22Rv1 (cell line): Measurements from ENCODE around the gene GRM1.

Experiments used
- H3K27ac ChIP-seq: fragments of 450-650 bp; 2 replicates; pipeline ENCODE4 v1.5.1; 2017
- CTCF ChIP-seq: fragments of 450-650 bp; IDR thresholded peaks from 2 replicates; pipeline ENCODE4 v1.5.1; 2017; ENCODE audit warnings: mild to moderate bottlenecking
- ZFX ChIP-seq: fragments of 450-650 bp; IDR thresholded peaks from 2 replicates; pipeline ENCODE4 v1.6.1; 2017; ENCODE audit warnings: antibody characterized with exemption, borderline replicate concordance

GRM1 gene

GRCh38 chr6:146065690-146066089, 36.8 kb downstream of the GRM1 start:
- H3K27ac ChIP-seq, result no peak overlapping the region
- no peak for TF ChIP-seq CTCF
- no peak for TF ChIP-seq ZFX

GRCh38 chr6:146066506-146066905, 37.6 kb downstream of the GRM1 start:
- H3K27ac ChIP-seq, result no peak overlapping the region
- TF ChIP-seq CTCF, result no peak
- TF ChIP-seq ZFX, result no peak

GRCh38 chr6:146071781-146072180, 42.9 kb downstream of the GRM1 start:
- no peak overlapping the region for H3K27ac ChIP-seq
- TF ChIP-seq CTCF (no peak), ZFX (no peak)

- no peak for TF ChIP-seq CTCF
- no peak for TF ChIP-seq ZFX
Measured at GRCh38 chr6:146077992-146078391, 49.1 kb downstream of the GRM1 start.

GRCh38 chr6:146087386-146087785, 58.5 kb downstream of the GRM1 start:
- TF ChIP-seq ZFX (no peak), CTCF (no peak)
- H3K27ac ChIP-seq, result no peak overlapping the region

More at GRCh38 chr6:146077992-146078391, 49.1 kb downstream of the GRM1 start:
- H3K27ac ChIP-seq, result no peak overlapping the region

- no peak overlapping the region for H3K27ac ChIP-seq
- no peak for TF ChIP-seq ZFX
- no peak for TF ChIP-seq CTCF
Measured at GRCh38 chr6:146090474-146090873, 61.6 kb downstream of the GRM1 start.

GRCh38 chr6:146092961-146093686, 64.3 kb downstream of the GRM1 start:
- no peak for TF ChIP-seq ZFX
- no peak for TF ChIP-seq CTCF
- no peak overlapping the region for H3K27ac ChIP-seq
